Smooth muscle cell (in vitro differentiated cells): ENCODE data around the gene ECE1. TPM values are rescaled to one million over a fixed set of nuclear protein-coding genes. Genes with fewer than 3 reads are reported as not detected.

Source experiments
- DNase-seq: peaks from one replicate; lab custom pipeline; 2025; ENCODE audit not compliant: unreplicated experiment; lab: John Stamatoyannopoulos, UW
- H2AFZ ChIP-seq: fragments of 200-600 bp; sonication (generic); 2 replicates; pipeline ENCODE4 v1.6.0; 2016; ENCODE audit warnings: antibody characterized with exemption, low read depth, mild to moderate bottlenecking
- H3F3A ChIP-seq: fragments of 200-600 bp; sonication (generic); 2 replicates; pipeline ENCODE4 v1.6.0; 2017; ENCODE audit warnings: antibody characterized with exemption, low read depth
- H3K27ac ChIP-seq: fragments of 200-600 bp; sonication (generic); 2 replicates; pipeline ENCODE4 v1.5.1; 2016; ENCODE audit warnings: low read depth, mild to moderate bottlenecking
- H3K27me3 ChIP-seq: fragments of 200-600 bp; sonication (generic); 2 replicates; pipeline ENCODE4 v1.6.1; 2016; ENCODE audit warnings: low read depth, mild to moderate bottlenecking
- H3K36me3 ChIP-seq: fragments of 200-600 bp; sonication (generic); 2 replicates; pipeline ENCODE4 v1.5.1; 2016; ENCODE audit warnings: low read depth
- H3K4me1 ChIP-seq: fragments of 200-600 bp; sonication (generic); 2 replicates; pipeline ENCODE4 v1.5.1; 2016; ENCODE audit warnings: low read depth
- H3K4me2 ChIP-seq: fragments of 200-600 bp; sonication (generic); 2 replicates; pipeline ENCODE4 v1.6.0; 2016; ENCODE audit warnings: mild to moderate bottlenecking
- H3K4me3 ChIP-seq: fragments of 200-600 bp; sonication (generic); 2 replicates; pipeline ENCODE4 v1.5.1; 2016; ENCODE audit warnings: mild to moderate bottlenecking
- H3K79me2 ChIP-seq: fragments of 200-600 bp; sonication (generic); 2 replicates; pipeline ENCODE4 v1.6.0; 2016; ENCODE audit warnings: low read depth, mild to moderate bottlenecking
- H3K9ac ChIP-seq: fragments of 200-600 bp; sonication (generic); 2 replicates; pipeline ENCODE4 v1.6.0; 2016; ENCODE audit warnings: low read depth
- H3K9me3 ChIP-seq: fragments of 200-600 bp; sonication (generic); replicated peaks from 2 replicates; pipeline ENCODE4 v1.5.1; 2016; ENCODE audit warnings: low read depth
- H4K20me1 ChIP-seq: fragments of 200-600 bp; sonication (generic); 2 replicates; pipeline ENCODE4 v1.6.0; 2016; ENCODE audit warnings: low read depth
- CTCF ChIP-seq: fragments of 200-600 bp; sonication (generic); IDR thresholded peaks from 2 replicates; pipeline ENCODE4 v1.5.1; 2017; ENCODE audit warnings: borderline replicate concordance, mild to moderate bottlenecking, antibody characterized with exemption; ENCODE audit not compliant: insufficient read depth, poor library complexity, severe bottlenecking
- WGBS: methylation state at CpG from one replicate; pipeline ENCODE4 v1.1.7; 2016; ENCODE audit warnings: low lambda C conversion rate; 5-methylcytosine and 5-hydroxymethylcytosine counted together
- polyA plus RNA-seq: library from polyadenylated mRNA; unstranded; fragments of >200 nt; fragmentation: Nextera tagmentation; extraction: Ambion mirVana; gene quantifications from 2 replicates; pipeline ENCODE4 v1.2.1, GENCODE V29; 2016
- total RNA-seq: library from RNA; depleted of rRNA; stranded (reverse); fragments of >200 nt; gene quantifications from 2 replicates; pipeline ENCODE4 v1.2.3, GENCODE V29; 2014

ECE1 gene
- total and polyA plus RNA-seq, 2 experiments from 2014 or later, result 108 to 129 TPM

- WGBS, result 84% methylated on average over 11 of the region's 11 CpGs
- peaks cover 19% of the 10 kb centered on the region for H3K4me1 ChIP-seq
- no peak overlapping the region for H3K4me3 ChIP-seq
- no peaks in the 10 kb centered on the region for H3K9me3 ChIP-seq
- H3K79me2 ChIP-seq, result peaks cover 10% of the 10 kb centered on the region
- TF ChIP-seq CTCF, result no peak
- peak overlapping the region; percentile 68 for H3K4me2 ChIP-seq
- H2AFZ ChIP-seq, result no peak overlapping the region
- no peak overlapping the region for H3K9ac ChIP-seq
- no peaks in the 10 kb centered on the region for H3K36me3 ChIP-seq
- H3F3A ChIP-seq, result peaks cover 37% of the 10 kb centered on the region
- H3K27me3 ChIP-seq, result no peaks in the 10 kb centered on the region
- no peaks in the 10 kb centered on the region for H4K20me1 ChIP-seq
- peak overlapping the region; percentile 98 for H3K27ac ChIP-seq
- DNase-seq, result no peak
These were observed 26.5 kb downstream of the ECE1 start for GRCh38 chr1:21263653-21264225.

- WGBS, result 62% methylated on average over 10 of the region's 10 CpGs
- peaks cover 10% of the 10 kb centered on the region for H3K79me2 ChIP-seq
- H3K9me3 ChIP-seq, result no peaks in the 10 kb centered on the region
- no peak for TF ChIP-seq CTCF
- no peak overlapping the region for H2AFZ ChIP-seq
- DNase-seq, result no peak
- no peak overlapping the region for H3K4me3 ChIP-seq
- peak overlapping the region; percentile 92 for H3K9ac ChIP-seq
- peaks cover 19% of the 10 kb centered on the region for H3K4me1 ChIP-seq
- no peaks in the 10 kb centered on the region for H3K27me3 ChIP-seq
- H4K20me1 ChIP-seq, result no peaks in the 10 kb centered on the region
- H3K27ac ChIP-seq, result peak overlapping the region; percentile 98
- peak overlapping the region; percentile 68 for H3K4me2 ChIP-seq
- peaks cover 37% of the 10 kb centered on the region for H3F3A ChIP-seq
- no peaks in the 10 kb centered on the region for H3K36me3 ChIP-seq
These were observed 27.2 kb downstream of the ECE1 start for GRCh38 chr1:21263052-21263429.

- peak; percentile 75 for DNase-seq
- H2AFZ ChIP-seq, result no peak overlapping the region
- peak overlapping the region; percentile 92 for H3K9ac ChIP-seq
- no peaks in the 10 kb centered on the region for H3K36me3 ChIP-seq
- H3K79me2 ChIP-seq, result peaks cover 7% of the 10 kb centered on the region
- peak overlapping the region; percentile 98 for H3K27ac ChIP-seq
- H3F3A ChIP-seq, result peaks cover 32% of the 10 kb centered on the region
- no peaks in the 10 kb centered on the region for H4K20me1 ChIP-seq
- WGBS, result 13% methylated on average over 23 of the region's 23 CpGs
- TF ChIP-seq CTCF, result no peak
- H3K4me1 ChIP-seq, result peaks cover 19% of the 10 kb centered on the region
- H3K27me3 ChIP-seq, result no peaks in the 10 kb centered on the region
- H3K4me3 ChIP-seq, result no peak overlapping the region
- peak overlapping the region; percentile 68 for H3K4me2 ChIP-seq
- H3K9me3 ChIP-seq, result no peaks in the 10 kb centered on the region
These were observed 27.8 kb downstream of the ECE1 start for GRCh38 chr1:21262293-21263051.
